CD4-positive, CD25-positive, alpha-beta regulatory T cell (primary cell): ENCODE results near the gene BSCL2. TPM values are rescaled to one million over a fixed set of nuclear protein-coding genes. Genes with fewer than 3 reads are reported as not detected.
"Not testable (repeated sequence)": the region's sequence is repeated elsewhere in the genome, so short reads cannot be mapped to it uniquely, and the experiment has no call there.

Experiments used
- ATAC-seq, 2 donors: fragments of 150-1000 bp; cut with Tn5 transposase; one replicate each; pipeline ENCODE4 v1.10.0; 2021; ENCODE audit warnings: low read depth in 2 of 2, moderate number of reproducible peaks in 2 of 2, moderate library complexity in 1 of 2
- DNase-seq, 3 donors: peaks; one replicate each; pipeline versions ENCODE4 v3.0.0 to v3.0.0-alpha.2; 2012 to 2022; ENCODE audit warnings: mixed read lengths in 1 of 3
- H3K27ac ChIP-seq: one replicate; pipeline ENCODE4 v1.7.0; 2013; ENCODE audit warnings: mild to moderate bottlenecking, low read length; ENCODE audit not compliant: insufficient read depth, poor library complexity, severe bottlenecking
- H3K27me3 ChIP-seq: one replicate; pipeline ENCODE4 v1.7.0; 2013; ENCODE audit warnings: low read length; ENCODE audit not compliant: control insufficient read depth, insufficient read depth
- H3K36me3 ChIP-seq: one replicate; pipeline ENCODE4 v1.7.0; 2013; ENCODE audit warnings: mild to moderate bottlenecking, low read length, moderate library complexity; ENCODE audit not compliant: control insufficient read depth, insufficient read depth
- H3K4me1 ChIP-seq: 2 replicates; pipeline ENCODE4 v1.7.0; 2013; ENCODE audit warnings: mild to moderate bottlenecking, low read length; ENCODE audit not compliant: insufficient read depth, control insufficient read depth, poor library complexity, severe bottlenecking
- H3K4me3 ChIP-seq: one replicate; pipeline ENCODE4 v1.7.0; 2013; ENCODE audit warnings: low read depth, mild to moderate bottlenecking, low read length, moderate library complexity
- H3K9me3 ChIP-seq, 2 experiments: 1 replicate in 1 of 2; 2 replicates in 1 of 2; pipeline ENCODE4 v1.7.0; 2013; ENCODE audit warnings: low read length in 2 of 2, mild to moderate bottlenecking in 1 of 2, moderate library complexity in 1 of 2; ENCODE audit not compliant: control insufficient read depth in 2 of 2
- H3K27ac Mint-ChIP-seq, 3 donors: one replicate each; pipeline ENCODE4 v1.8.0; 2020 to 2022; ENCODE audit warnings: mild to moderate bottlenecking in 3 of 3, mixed read lengths in 3 of 3, moderate library complexity in 2 of 3
- H3K27me3 Mint-ChIP-seq: one replicate; pipeline ENCODE4 v1.8.0; 2022; ENCODE audit warnings: mild to moderate bottlenecking, mixed read lengths
- H3K36me3 Mint-ChIP-seq: one replicate; pipeline ENCODE4 v1.8.0; 2020; ENCODE audit warnings: mixed read lengths
- H3K4me1 Mint-ChIP-seq, 4 donors: one replicate each; pipeline ENCODE4 v1.8.0; 2020 to 2022; ENCODE audit warnings: mixed read lengths in 4 of 4, mild to moderate bottlenecking in 1 of 4
- H3K4me3 Mint-ChIP-seq, 4 donors: one replicate each; pipeline ENCODE4 v1.8.0; 2020 to 2022; ENCODE audit warnings: mild to moderate bottlenecking in 4 of 4, mixed read lengths in 4 of 4, moderate library complexity in 3 of 4
- H3K9me3 Mint-ChIP-seq, 7 donors: one replicate each; pipeline ENCODE4 v1.8.0; 2020 to 2022; ENCODE audit warnings: mixed read lengths in 7 of 7, mild to moderate bottlenecking in 3 of 7, moderate library complexity in 2 of 7
- polyA plus RNA-seq, 4 donors: library from polyadenylated mRNA; unstranded; fragments of 300-500 nt; fragmentation: Illumina TruSeq; gene quantifications; one replicate each; pipeline ENCODE4 v1.2.3, GENCODE V29; 2021
- total RNA-seq: library from RNA; stranded (reverse); gene quantifications from one replicate; pipeline ENCODE4 v1.2.3, GENCODE V29; 2022

Gene BSCL2
- total and polyA plus RNA-seq, 5 donors from 2014 or later, result 23.9 to 49.2 (median 39.6) TPM

- Histone ChIP-seq H3K4me3 (peak overlapping the region; percentile 95), H3K27ac (peak overlapping the region; percentile 95), H3K27me3 (no peaks in the 10 kb centered on the region), H3K36me3 (peaks cover 20% of the 10 kb centered on the region), H3K9me3 (no peaks in the 10 kb centered on the region), H3K4me1 (peaks cover 56% of the 10 kb centered on the region)
- Mint-ChIP-seq H3K4me3 (peak overlapping the region; percentile 92 to 99 (median 95)), H3K27ac (peak overlapping the region; percentile 95 to 100 (median 99)), H3K27me3 (no peaks in the 10 kb centered on the region), H3K9me3 (no peaks in the 10 kb centered on the region), H3K36me3 (peaks cover 5% of the 10 kb centered on the region), H3K4me1 (peaks cover 9 to 71% (median 37%) of the 10 kb centered on the region in 4 donors)
- DNase-seq (peak in 2 of 3 donors; percentile 36 to 73), ATAC-seq (peak; percentile 9 to 16)
These were observed 1.6 kb upstream of the BSCL2 start for GRCh38 chr11:62708793-62709192.

GRCh38 chr11:62708392-62708791 is 1.2 kb upstream of the BSCL2 start:
- Histone ChIP-seq H3K36me3 (peaks cover 17% of the 10 kb centered on the region), H3K9me3 (no peaks in the 10 kb centered on the region), H3K27ac (peak overlapping the region; percentile 95), H3K4me3 (peak overlapping the region; percentile 95), H3K27me3 (no peaks in the 10 kb centered on the region), H3K4me1 (peaks cover 53% of the 10 kb centered on the region)
- Mint-ChIP-seq H3K9me3 (no peaks in the 10 kb centered on the region), H3K27ac (peak overlapping the region; percentile 95 to 100 (median 99)), H3K4me3 (peak overlapping the region; percentile 83 to 99 (median 94)), H3K4me1 (peaks cover 9 to 67% (median 35%) of the 10 kb centered on the region in 4 donors), H3K36me3 (peaks cover 5% of the 10 kb centered on the region), H3K27me3 (no peaks in the 10 kb centered on the region)
- DNase-seq (no peak), ATAC-seq (no peak)

DNA sequence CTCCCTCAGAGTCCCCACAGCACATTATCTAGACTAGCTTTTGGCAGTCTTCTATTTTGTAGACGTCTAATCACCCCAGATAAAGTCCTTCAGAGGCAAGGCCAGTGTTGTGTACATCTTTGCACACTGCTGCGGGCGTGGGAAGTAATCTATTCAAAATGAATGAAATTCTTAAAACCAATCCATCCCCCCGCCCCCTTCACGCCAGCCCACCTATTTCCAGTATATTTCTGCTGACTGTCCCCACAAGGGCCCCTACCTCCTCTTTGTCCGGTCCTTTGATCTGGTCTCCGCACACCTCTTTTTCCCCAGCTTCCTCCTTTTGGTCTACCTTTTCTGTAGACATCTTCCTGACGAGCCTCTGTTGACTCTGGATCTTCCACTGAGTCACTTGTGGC is 375 bp downstream of the BSCL2 start:
- Mint-ChIP-seq H3K36me3 (no peaks in the 10 kb centered on the region), H3K4me1 (peaks cover 0 to 53% (median 22%) of the 10 kb centered on the region in 4 donors), H3K4me3 (peak overlapping the region; percentile 91 to 93 (median 92)), H3K27me3 (no peaks in the 10 kb centered on the region), H3K9me3 (no peaks in the 10 kb centered on the region), H3K27ac (peak overlapping the region; percentile 5 to 76 (median 76))
- ATAC-seq (no peak), DNase-seq (no peak)
- H3K4me1 ChIP-seq, result peaks cover 41% of the 10 kb centered on the region
- no peaks in the 10 kb centered on the region for H3K27me3 ChIP-seq
- H3K27ac ChIP-seq, result peak overlapping the region; percentile 83
- peak overlapping the region; percentile 46 for H3K4me3 ChIP-seq
- peaks cover 4% of the 10 kb centered on the region for H3K36me3 ChIP-seq
- no peaks in the 10 kb centered on the region for H3K9me3 ChIP-seq

GRCh38 chr11:62705880-62706849 is 1.1 kb downstream of the BSCL2 start:
- H3K27me3 Mint-ChIP-seq, result no peaks in the 10 kb centered on the region
- peak; percentile 66 to 75 for ATAC-seq
- Histone ChIP-seq H3K27me3 (no peaks in the 10 kb centered on the region), H3K4me1 (peaks cover 41% of the 10 kb centered on the region), H3K4me3 (peak overlapping the region; percentile 86), H3K36me3 (no peaks in the 10 kb centered on the region), H3K27ac (peak overlapping the region; percentile 83), H3K9me3 (no peaks in the 10 kb centered on the region)
- H3K9me3 Mint-ChIP-seq, result no peaks in the 10 kb centered on the region
- peak; percentile 91 to 94 (median 93) for DNase-seq
- peak overlapping the region; percentile 56 to 92 (median 86) for H3K27ac Mint-ChIP-seq
- peaks cover 0 to 53% (median 22%) of the 10 kb centered on the region in 4 donors for H3K4me1 Mint-ChIP-seq
- peak overlapping the region; percentile 91 to 93 (median 92) for H3K4me3 Mint-ChIP-seq
- H3K36me3 Mint-ChIP-seq, result no peaks in the 10 kb centered on the region

GRCh38 chr11:62705413-62705812 is 1.8 kb downstream of the BSCL2 start:
- Mint-ChIP-seq H3K36me3 (no peaks in the 10 kb centered on the region), H3K27me3 (no peaks in the 10 kb centered on the region), H3K27ac (peak overlapping the region; percentile 56 to 92 (median 86)), H3K4me1 (peaks cover 0 to 49% (median 22%) of the 10 kb centered on the region in 4 donors), H3K4me3 (peak overlapping the region; percentile 90 to 93 (median 91)), H3K9me3 (no peaks in the 10 kb centered on the region)
- Histone ChIP-seq H3K27me3 (no peaks in the 10 kb centered on the region), H3K4me3 (peak overlapping the region; percentile 86), H3K9me3 (no peaks in the 10 kb centered on the region), H3K27ac (peak overlapping the region; percentile 83), H3K4me1 (peaks cover 38% of the 10 kb centered on the region), H3K36me3 (no peaks in the 10 kb centered on the region)
- DNase-seq (no peak), ATAC-seq (no peak)

GRCh38 chr11:62703921-62704320 is 3.3 kb downstream of the BSCL2 start:
- H3K36me3 ChIP-seq, H3K4me3 Mint-ChIP-seq, DNase-seq, H3K27me3 Mint-ChIP-seq, H3K27me3 ChIP-seq, H3K9me3 Mint-ChIP-seq, H3K9me3 ChIP-seq, H3K4me3 ChIP-seq, ATAC-seq, H3K27ac Mint-ChIP-seq, H3K36me3 Mint-ChIP-seq, H3K27ac ChIP-seq: not testable (repeated sequence)
- peaks cover 0 to 35% (median 18%) of the 10 kb centered on the region in 4 donors for H3K4me1 Mint-ChIP-seq
- peaks cover 27% of the 10 kb centered on the region for H3K4me1 ChIP-seq

- no peak overlapping the region for H3K27ac ChIP-seq
- no peaks in the 10 kb centered on the region for H3K36me3 Mint-ChIP-seq
- ATAC-seq, result no peak
- peaks cover 0 to 21% (median 12%) of the 10 kb centered on the region in 4 donors for H3K4me1 Mint-ChIP-seq
- no peaks in the 10 kb centered on the region for H3K36me3 ChIP-seq
- H3K4me3 Mint-ChIP-seq, result peak overlapping the region in 1 of 4 donors; percentile 29
- H3K9me3 ChIP-seq, result no peaks in the 10 kb centered on the region
- peaks cover 14% of the 10 kb centered on the region for H3K4me1 ChIP-seq
- H3K4me3 ChIP-seq, result no peak overlapping the region
- H3K27me3 ChIP-seq, result no peaks in the 10 kb centered on the region
- H3K27me3 Mint-ChIP-seq, result no peaks in the 10 kb centered on the region
- no peaks in the 10 kb centered on the region for H3K9me3 Mint-ChIP-seq
- no peak for DNase-seq
- no peak overlapping the region for H3K27ac Mint-ChIP-seq
These were observed 5.0 kb downstream of the BSCL2 start for GRCh38 chr11:62702246-62702645.
